Right kidney (tissue), 1 donor: ENCODE data around the gene HTT.

Experiments used
- DNase-seq: peaks from one replicate; pipeline ENCODE4 v3.0.0-alpha.2; 2016

The HTT gene

DNA sequence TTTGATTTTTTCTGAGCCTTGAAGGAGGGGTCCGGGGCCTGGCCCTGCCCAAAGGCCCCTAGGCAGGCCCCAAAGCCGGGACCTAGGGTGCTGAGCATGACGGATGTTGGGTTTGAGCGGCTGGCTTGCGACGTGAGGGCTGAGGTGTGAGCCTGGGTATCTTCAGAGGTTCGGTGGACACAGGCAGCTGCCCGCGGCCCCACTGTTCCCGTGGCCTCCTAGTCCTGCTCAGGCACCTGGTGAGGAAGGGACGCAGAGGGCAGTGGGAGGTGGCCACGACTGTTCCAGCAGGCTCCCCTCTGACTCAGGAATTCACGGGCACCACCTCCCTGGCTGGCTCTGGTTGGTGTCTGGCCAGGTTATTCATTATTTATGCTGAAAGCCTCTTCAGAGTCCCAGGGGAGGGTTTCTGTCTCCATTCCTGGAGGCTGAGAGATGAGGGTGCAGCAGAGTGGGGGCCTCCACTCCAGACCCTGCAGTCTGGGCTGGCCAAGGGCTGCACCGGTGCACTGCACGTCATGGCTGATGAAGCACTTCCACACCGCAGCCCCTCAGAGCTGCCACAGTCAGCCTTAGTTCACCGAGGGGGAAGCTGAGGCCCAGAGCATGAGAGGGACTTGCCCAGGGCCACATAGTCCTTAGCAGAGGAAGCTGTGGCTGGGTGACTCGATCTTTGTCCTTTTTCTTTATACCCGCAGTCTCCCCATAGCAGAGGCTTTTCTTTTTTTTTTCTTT is 176.6 kb downstream of the HTT start:
- DNase-seq, result no peak

DNA sequence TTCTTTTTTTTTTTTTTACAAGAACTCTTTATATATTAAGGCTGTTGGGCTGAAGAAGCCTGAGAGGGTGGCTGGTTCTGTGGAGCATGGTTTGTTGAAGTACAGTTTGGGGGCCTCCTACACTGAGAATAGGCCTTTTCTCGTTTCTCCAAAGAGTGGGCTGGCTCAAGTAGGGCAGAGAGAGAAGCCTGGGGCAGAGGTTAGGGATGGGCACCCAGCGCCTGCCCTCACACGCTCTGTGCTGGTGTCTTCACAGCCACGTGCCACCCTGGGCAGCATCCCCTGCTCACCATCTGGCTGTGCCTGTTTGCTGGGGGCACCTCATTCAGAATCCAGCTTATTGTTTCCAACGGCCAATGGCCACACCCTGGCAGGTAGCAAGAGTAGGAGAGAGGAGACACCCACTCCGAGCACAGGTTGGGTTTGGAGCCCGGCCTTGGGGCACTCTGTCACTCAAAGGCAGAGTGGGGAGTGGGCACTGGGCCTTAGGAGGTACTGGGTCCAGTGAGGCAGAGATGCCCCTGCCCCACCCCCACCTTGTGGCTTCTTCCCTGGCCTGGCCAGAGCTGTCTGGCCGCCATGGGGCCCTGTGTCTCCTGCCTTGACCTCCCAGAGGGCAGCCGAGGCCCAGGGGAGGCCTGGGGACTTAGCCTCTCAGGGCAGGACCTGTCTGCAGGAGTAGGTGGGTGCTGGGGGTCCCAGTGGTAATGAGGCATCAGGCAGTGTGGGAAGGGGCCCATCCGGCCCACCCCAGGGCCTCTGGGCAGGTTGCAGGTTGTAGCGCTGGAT is 177.4 kb downstream of the HTT start:
- peak; percentile 1 for DNase-seq

GRCh38 chr4:3252480-3252828 is 178.0 kb downstream of the HTT start:
- DNase-seq, result no peak

- DNase-seq, result peak; percentile 8
These were observed 178.6 kb downstream of the HTT start for GRCh38 chr4:3252831-3253641.

GRCh38 chr4:3253808-3254207 is 179.3 kb downstream of the HTT start:
- no peak for DNase-seq

DNA sequence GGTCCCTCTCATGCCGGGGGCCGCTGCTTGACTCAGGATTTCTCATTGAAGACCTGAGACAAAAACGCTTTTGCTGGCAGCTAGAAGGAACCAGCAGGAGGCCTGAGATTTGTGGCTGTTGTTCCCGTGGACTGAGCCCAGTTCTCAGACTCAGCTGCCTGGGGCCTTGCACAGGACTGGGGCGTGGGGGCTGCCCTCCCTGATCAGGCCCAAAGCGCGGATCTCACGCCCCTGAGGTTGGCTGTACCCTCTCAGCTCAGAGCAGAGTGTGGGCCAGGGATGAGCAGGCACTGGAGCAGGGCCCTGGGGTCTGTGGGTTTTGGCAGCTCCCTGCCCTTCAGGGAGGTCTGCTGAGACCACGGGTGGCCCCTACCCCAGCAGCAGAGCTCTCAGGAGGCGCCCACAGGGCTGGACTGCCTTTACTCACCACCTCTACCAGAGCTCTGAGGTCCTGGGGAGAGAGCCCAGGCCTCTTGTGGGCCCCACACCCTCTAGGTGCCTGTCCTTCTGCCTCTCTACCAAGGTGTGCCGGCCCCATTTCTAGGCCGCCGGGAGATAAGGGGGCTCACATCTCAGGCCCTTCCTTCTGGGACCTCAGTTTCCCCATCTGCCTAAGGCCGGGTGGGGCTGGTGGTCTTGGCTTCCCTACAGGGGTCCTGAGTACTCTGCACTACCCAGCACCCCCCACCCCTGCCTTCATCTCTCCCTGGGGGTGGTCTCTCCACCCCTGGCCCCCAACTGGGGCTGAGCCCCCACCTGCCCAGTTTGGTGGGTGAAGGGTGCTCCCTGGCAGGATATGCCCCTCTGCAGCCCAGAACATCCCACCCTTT is 180.0 kb downstream of the HTT start:
- no peak for DNase-seq

- no peak for DNase-seq
These were observed 181.2 kb downstream of the HTT start for GRCh38 chr4:3255611-3256186.

DNA sequence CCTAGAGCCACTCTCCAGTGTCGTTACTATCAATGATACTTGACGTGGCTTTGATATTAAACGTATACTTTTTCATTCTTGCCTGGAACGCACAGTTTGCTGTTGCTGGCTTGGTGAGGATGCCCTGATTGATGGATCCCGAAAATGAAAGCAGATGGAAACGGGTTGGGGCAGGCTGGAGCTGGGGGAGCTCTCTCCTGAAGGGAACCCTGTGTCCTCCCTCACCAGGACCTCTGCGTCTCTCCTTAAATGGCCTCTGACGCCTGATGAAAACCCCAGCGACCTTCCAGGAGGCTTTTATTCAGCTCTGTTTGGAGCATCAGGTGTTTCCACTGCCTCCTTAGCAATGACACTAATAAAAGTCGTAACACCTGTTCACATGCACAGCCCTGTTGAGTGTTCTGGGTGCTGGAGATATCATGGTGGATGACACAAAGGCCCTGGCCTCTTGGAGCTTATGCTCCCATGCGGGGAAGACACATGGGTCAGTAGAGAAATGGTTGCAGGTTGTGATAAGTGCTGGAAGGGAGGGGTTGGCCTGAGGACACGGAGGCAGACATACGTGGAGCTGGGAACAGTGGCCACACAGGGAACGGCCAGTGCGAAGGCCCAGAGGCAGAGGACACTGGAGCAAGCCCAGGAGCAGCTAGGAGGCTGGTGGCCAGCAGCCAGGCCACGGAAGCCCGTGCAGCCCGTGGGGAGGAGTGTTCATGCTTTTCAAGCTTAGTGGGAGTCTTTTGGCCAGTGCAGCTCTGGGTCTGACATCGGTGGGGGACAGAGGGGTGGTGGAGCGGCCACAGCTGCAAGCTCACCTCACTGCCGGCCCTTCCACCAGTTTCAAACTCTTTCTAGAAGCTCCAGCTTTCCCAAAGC is 182.0 kb downstream of the HTT start:
- no peak for DNase-seq

- no peak for DNase-seq
These were observed 182.6 kb downstream of the HTT start for GRCh38 chr4:3257103-3257555.

DNA sequence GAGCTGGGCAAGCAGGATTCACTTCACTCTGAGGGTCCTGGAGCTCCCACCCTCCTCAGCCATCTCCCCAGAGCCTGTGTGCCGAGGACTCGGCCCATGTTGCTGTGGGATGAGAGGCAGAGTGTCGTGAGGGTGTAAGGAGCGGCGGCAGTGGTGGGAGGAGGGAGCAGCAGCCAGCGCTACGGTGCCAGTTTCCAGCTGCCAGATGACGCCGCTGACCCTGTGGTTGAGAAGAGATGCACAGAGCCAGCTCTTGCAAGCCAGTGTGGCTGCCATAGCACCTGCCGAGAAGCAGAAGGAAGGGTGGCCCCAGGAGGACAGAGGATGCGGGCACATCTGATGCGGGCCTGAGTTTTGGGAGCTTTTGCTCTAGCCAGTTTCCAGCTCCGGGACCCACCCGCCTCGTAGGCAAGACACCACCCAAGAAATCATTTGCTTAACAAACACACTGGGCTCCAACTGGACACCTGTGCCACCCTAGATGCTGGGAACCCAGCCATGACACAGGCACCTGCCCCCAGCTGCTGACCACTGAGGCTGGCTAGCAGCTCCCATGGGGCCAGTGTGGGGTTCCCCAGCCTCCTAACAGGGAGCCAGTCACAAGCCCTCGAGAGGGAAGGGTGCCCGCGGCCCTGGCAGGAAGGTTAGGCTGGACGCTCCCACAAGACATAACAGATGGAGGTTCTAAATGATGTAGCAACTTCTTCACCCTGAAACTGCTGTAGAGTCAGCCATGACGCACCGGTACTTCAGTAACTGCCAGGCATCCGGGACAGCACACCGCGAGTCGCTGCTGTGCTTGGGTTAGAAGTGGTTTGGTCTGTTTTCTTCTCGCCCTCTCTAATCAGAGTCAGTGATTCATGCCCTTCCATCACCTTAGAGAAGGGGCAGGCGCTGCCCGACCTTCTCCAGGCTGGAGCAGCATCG is 183.3 kb downstream of the HTT start:
- no peak for DNase-seq

- DNase-seq, result no peak
These were observed 187.1 kb downstream of the HTT start for GRCh38 chr4:3261411-3262207.

DNA sequence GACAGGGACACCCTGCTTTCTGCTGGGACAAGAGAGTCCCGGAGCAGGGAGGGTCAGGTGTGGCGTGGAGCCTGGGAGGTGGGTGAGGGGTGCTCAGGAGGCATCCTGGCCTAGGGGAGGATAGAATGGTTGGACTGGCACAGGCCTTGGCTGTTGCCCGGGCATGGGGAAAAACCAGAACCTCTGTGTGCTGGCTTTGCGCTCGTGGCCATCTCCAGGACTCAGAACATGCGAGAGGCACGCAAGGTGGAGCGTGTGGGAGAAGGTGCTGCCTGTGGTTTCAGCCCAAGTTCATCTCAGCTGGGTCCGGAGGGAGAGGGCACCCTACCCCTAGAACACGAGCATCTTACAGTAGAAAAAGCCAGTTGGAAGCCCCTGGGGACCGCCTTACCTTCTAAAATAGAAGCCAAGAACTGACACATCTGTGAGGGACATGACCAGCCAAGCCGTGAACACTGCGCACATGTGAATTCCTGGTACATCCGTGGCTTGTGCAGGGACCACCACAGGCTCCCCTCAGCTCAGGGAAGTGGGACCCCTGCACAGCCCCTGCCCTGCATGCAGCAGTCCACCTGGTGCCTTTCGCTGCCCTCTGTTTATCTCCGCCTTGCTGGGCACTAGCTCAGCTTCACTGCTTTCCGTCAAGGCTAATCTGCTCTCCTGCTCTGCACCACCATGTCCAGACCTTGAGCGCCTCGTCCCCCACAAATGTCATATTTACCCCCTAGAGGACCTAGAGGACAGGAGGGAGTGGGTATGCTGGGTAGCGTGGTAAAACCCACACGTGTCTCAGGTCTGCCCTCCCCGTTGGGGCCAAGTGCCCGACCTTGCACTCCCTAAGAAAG is 187.9 kb downstream of the HTT start:
- DNase-seq, result no peak

DNA sequence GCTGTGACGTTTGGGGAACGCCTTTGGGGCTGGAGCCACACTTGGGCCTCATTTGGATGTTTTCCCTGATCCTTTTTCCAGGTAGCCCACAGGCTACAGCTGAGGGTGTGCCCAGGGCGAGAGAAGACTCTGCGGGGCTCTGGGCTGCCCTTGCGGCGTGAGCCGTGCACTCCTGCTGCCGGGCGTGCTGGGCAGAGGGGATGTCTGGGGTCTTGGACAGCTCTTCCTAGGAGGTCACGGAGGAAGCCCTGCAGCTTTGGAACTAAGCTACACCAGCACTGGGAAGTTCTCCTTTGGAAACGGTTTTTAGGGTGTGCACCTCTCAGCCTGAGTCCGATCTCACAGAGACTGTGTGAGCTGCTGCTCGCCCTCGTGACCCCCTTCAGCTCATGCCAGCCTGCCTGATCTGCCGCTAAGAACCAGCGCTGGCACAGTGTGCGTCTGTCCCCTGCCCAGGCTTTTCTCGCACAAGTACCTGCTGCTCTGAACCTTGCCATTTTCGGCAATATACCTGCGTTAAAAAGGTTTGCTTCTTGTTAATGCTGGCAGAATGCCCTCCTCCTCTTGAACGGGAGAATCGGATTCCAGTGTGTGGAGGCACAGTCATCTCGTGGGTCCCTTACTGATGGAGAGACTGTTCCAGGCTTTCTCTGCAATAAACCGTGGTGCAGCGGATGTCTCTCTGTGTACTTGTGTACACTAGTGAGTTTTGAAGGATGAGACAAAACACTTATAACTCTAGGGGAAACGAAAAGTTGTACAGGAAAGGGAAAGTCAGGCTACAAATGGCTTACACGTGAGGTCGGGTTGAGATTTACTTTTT is 188.8 kb downstream of the HTT start:
- no peak for DNase-seq

- DNase-seq, result no peak
These were observed 189.4 kb downstream of the HTT start for GRCh38 chr4:3263876-3264193.

GRCh38 chr4:3266076-3266475 is 191.6 kb downstream of the HTT start:
- no peak for DNase-seq

GRCh38 chr4:3267576-3268394 is 193.3 kb downstream of the HTT start:
- no peak for DNase-seq
